ENCODE results near the gene USP4.
"Not testable (repeated sequence)": the region's sequence is repeated elsewhere in the genome, so short reads cannot be mapped to it uniquely, and the experiment has no call there.

USP4 gene

DNA sequence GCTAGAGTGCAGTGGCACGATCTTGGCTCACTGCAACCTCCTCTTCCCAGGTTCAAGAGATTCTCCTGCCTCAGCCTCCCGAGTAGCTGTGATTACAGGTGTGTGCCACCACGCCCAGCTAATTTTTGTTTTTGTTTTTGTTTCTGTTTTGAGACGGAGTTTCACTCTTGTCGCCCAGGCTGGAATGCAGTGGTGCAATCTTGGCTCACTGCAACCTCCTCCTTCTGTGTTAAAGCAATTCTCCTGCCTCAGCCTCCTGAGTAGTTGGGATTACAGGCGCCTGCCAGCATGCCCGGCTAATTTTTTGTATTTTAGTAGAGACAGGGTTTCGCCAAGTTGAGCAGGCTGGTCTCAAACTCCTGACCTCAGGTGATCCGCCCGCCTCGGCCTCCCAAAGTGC lies 99.8 kb downstream of the USP4 start:
- not testable (repeated sequence) for DNase-seq

DNA sequence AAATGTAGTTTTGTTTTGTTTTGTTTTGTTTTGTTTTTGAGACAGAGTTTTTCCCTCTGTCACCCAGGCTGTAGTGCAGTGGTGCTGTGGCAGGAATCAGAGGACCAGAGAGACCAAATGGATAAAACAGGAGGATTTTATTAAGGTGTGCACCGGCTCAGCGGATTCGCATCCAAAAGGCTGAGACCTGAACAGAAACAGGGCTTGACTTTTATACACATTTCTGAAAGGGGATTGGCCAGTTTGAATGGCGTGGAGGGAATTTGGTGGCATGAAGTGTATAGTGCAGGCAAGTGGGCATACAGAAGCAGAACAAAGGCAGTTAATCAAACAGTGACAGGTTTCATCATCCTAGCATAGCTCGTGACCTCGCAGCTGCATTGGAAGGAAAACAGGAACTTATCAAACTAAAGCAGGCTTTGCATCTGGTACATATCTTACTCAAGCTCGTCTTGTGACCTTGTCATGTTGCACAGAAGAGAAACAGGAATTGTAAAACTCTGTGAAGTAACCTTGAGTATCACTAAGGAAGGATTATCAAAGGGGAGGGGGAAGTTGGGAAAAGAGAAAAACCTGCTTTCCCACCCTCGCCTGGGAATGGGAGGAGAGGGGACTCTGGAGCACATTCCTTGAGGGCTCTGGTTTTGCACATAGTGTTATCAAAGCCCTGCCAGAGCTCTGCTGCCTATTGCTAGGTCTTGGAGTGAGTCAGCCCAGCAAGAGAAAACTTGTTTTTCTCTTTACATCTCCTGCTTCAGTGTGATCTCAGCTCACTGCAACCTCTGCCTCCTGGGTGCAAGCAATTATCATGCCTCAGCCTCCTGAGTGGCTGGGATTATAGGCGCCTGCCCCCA lies 101.4 kb downstream of the USP4 start:
- no peak for DNase-seq

- no peak for DNase-seq
These were observed 102.5 kb downstream of the USP4 start for GRCh38 chr3:49237344-49237743.

- DNase-seq, result no peak
These were observed 103.6 kb downstream of the USP4 start for GRCh38 chr3:49236226-49236625.

DNA sequence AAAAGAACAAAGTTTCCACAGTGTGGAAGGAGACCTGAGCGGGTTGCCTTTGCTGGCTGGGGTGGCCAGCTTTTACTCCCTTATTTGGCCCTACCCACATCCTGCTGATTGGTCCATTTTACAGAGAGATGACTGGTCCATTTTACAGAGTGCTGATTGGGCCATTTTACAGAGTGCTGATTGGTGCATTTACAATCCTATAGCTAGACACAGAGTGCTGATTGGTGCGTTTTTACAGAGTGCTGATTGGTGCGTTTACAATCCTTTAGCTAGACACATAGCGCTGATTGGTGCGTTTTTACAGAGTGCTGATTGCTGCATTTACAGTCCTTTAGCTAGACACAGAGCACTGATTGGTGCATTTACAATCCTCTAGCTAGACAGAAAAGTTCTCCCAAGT lies 111.0 kb downstream of the USP4 start:
- not testable (repeated sequence) for DNase-seq

All from activated CD8-positive, alpha-beta memory T cell treated with anti-CD3 and anti-CD28 coated beads, Interleukin-2, amount 50 U/mL, for 48 hours (primary cell).